D341Med (cell line): ENCODE results near the gene FHOD3.

Source experiments
- DNase-seq: peaks from one replicate; pipeline ENCODE4 v3.0.0; 2012; ENCODE audit warnings: low spot score

FHOD3 gene

DNA sequence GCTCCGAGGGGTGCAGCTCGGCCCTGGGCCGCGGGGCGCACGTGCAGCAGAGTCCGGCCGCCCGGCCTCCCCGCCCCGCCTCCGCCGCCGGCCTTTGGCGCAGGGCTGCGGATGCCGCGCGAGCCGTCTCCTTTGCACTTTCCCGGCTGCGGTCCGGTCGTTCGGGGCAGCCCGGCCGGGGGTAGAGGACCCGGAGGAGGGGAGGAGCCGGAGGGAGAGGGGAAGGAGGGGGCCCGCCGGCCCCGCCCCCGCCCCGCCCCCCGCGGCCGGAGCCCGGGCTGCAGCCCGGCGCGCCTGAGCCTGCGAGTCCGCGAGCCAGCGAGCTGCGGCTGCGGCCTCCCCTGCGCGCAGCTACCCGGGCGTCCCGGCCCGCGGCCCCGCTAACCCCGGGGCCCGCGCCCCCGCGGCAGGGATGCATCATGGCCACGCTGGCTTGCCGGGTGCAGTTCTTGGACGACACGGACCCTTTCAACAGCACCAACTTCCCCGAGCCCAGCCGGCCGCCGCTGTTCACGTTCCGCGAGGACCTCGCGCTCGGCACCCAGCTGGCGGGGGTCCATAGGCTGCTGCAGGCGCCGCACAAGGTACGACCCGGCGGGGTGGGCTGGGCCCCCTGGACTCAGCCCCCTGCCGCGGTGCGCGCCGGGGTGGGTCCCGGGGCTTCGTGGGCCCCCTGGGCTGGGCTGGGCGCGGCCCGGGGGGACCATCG, at the start of gene FHOD3:
FHOD3 (plus strand) TSS at position 297 of the 709 bp plus-strand sequence; CDS start at position 420, 123 bp downstream.
- DNase-seq = peak; percentile 94

DNA sequence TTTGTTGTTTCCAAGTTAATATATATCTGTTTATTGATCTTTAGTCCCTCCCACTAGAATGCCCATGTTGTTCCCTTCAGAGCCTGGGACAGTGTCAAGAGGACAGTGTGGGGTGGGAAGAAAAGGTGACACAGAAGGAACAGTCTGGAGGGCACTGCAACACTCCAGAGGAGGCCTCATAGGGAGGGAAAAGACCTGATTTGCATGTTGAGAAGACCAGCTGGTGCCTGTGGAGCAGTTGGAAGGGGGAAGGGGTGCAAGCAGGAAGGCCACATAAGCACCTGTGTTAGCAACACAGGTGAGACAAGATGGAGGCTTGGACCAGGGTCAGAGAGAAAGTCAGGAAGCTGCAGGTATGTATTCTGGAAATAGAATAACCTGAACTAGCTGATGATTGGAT, 48.1 kb upstream of the FHOD3 start:
- DNase-seq = no peak

DNA sequence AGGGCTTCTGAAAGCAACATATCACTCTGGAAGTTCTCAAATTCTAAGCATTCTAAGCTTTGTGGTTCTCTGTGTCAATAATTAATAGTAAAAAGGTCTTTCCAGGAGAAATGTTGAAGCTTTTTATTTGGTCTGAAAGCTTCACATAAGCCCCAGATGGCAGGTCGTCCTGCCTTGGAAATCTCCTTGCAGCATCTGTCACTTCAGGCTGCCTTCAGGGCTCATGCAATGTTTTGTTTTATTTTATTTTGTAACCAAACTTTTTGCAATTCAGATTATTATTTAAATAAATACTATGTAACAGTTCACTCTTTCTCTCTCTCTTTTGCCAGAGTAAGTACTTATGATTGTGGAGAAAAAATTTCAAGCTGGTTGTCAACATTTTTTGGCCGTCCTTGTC, 46.7 kb upstream of the FHOD3 start:
- DNase-seq = no peak

DNA sequence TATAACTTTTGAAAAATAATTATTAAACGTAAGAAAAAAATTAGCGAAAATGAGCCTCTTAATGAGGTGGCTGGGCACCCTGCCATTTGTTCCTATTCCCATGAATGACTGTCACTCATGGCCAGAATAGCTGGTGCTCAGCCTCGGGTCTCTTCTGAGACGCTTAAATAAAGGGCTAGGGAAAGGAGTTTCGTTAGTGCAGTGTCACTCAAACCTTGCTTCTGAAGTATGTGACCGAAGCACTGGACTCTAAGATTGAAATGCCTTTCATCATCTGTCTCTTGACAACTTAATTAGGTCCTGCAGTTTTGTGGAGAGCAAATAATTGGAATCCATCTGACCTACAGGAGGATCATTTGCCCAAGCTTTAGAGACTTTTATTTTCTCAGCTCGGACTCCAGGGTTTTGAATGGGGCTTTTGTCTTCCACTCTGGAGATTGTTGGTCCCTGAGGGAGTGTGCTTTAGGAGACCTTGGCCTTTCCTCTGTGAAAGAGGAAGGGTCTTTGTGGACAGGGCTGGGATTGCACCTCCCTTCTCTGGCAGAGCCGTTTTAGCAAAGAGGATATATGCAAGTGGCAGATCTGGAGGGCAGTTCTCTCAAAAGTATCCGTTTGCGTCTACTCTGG, 42.3 kb upstream of the FHOD3 start:
- no peak for DNase-seq

DNA sequence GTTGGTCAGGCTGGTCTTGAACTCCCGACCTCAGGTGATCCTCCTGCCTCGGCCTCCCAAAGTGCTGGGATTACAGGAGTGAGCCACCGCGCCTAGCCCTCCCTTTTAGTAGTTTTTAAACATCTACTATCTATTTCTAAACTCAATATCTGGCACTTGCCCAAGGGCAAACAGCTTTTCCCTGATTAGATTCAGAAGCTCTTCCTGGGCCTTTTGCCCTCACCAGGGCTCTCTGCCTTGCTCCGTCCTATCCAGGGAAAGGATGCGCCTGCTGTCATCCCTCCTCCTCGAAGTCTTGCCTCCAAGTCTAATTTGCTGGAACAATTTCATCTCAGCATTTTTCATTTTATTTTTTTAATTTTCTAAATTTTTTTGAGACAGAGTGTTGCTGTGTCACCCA, 41.4 kb upstream of the FHOD3 start:
- no peak for DNase-seq

DNA sequence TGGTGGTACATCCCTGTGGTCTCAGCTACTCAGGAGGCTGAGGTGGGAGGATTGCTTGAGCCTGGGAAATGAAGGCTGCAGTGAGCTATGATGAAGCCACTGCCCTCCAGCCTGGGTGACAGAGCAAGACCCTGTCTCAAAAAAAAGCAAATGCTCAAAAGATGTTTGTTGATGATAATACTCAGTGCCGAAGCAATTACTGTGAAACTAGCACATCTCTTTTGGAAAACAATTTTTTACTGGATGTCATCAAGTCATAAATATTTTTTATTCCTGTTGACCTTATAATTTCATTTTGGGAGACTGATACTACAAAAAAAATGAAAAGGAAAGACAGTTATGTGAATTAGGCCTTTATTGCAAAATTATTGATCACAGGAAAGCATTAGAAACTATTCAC, 34.5 kb upstream of the FHOD3 start:
- DNase-seq = no peak

DNA sequence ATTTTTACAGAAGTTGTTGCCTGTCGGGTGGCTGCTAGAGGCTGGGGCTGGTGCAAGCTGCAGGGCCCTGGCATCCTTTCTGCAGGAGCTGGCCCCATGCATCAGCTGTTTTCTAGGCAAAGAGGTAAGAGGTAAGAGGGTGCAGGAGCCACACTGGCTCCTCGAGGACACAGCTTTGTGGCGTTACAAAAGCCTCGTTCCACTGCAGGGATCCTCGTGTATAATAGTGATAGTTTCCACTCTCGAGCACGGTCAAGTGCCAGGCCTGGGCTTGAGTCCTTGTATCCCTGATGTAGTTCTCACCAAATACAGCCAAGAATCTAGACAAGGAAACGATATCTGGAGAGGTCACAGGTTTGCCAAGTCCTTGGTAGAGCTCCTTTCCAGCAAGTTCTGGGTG, 33.2 kb upstream of the FHOD3 start:
- DNase-seq = no peak

DNA sequence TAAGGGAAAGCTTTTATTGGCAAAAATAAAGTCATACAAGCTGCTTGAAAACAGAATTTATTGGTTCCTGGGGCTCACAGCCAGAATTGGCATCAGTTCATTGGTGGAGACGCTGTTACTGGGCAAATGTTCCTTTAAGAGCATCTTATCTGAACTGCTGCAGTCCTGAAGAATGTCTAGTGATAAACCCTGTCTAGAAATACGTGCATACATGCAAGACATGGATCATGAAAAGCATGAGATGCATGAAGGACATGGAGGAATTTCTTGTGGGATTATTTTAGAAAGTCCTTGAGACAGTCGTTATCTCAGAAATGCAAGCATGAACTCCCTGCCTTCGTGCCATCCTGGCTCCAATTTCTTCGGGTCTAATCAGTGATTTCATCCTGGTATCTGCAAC, 32.5 kb upstream of the FHOD3 start:
- no peak for DNase-seq

DNA sequence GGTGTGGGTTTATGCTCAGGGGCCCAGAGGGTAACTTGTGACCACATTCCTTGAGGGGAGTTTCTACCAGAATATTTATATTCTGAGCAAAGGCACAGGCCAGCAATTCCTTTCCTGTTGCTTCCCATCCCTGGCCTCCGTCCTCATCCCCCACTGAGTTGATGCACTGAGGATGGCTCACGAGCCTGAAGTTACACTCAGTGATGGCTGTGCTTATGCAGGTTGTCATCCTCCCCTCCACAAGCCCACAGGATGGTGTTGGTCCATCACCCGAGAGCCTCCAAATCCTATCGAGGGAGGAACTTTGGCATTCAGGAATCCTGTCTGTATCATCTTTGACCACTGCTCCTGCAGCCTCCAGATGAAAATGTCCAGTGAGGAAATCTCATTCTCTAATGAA, 28.4 kb upstream of the FHOD3 start:
- DNase-seq = no peak

DNA sequence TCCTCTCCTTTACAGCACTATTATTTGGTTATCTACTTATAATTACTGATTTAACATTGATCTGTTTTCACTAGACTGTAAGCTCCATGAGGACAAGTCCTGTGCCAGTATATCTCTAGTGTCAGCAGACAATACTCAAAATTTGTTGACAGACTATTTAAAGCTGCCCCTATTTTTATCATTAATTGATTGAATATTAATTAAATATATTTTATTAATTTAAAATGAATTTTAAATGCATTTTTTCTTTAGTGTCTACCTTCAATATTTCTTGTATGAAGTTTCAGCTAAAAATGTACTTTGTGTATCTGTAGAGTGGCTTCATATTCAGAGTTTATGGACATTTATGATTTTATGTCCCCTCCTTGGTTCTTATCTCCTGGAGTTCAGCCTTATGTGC, 26.4 kb upstream of the FHOD3 start:
- no peak for DNase-seq

DNA sequence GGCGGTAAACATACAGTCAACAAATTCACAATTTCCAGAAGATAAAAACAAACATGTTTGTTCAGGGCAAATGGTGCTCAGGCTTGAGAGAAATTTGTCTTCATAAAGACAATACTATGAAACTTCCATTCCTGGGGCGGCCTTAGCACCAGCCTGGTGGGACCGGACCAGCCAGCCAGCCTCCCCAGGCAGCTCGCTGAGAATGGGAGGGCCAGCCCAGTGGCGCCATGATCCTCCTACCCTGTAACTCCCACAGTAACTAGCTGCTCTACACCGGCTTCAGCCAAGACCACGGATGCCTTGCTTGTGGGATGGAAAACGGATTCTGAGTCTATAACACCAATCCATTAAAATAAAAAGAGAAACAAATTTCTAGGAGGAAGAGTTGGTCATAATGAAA, 24.2 kb upstream of the FHOD3 start:
- no peak for DNase-seq

DNA sequence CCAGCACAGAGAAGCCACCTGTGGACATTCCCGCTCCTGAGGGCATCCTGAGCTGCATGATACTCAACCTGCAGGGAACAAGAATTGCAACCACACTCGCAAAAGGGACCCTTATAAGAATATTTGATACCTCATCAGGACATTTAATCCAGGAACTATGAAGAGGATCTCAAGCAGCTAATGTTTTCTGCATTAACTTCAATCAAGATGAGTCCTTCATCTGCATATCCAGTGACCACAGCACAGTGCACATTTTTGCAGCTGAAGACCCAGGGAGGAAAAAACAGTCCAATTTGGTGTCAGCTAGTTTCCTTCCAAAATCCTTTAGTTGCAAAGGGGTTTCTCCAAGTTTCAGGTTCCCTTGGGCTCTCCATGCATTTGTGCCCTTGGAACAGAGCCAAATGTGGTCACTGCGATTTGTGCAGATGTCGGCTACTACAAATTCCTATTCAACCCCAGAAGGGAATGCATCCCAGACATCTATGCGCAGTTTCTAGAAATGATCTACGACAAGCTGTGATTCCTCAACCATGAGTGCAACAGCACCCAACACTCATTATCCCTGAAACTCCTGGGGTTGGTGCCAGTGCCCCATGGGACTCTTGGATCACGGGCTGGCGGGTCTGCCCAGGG, 23.3 kb upstream of the FHOD3 start:
- no peak for DNase-seq

DNA sequence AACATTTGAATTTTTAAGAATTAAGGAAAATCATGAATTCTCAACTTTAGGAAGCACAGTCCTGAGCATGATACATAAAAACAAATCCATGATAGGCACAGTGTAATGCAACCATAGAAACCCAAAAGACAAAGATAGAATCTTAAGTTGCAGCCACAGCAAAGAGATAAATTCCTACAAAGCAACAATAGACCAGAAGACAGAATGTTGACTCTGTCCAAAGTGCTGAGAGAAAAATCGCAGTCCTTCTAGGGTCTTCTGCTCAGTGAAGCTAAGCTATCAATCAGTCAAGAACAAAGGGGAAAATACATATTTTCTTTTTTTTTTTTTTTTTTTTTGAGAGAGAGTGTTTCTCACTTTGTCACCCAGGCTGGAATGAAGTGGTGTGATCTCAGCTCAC, 22.0 kb upstream of the FHOD3 start:
- DNase-seq = no peak

DNA sequence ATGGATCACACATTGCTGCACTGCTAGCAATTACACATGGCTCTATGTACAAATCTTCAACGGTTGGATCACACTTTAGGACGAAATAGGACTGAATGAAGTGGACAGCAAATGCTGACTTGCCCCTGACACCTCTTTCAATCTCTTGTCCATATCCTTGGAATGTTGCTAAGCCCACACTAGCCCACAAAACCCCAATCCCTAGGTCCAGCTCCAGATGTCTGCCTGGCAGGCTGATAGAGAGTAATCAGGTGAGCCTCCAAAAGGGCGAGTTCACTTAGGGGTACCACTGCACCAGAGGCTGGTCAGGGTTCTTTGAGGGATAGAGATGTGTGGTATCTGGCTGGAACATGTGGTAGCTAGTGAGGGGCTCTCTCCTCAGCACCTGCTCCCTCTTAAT, 18.5 kb upstream of the FHOD3 start:
- no peak for DNase-seq

DNA sequence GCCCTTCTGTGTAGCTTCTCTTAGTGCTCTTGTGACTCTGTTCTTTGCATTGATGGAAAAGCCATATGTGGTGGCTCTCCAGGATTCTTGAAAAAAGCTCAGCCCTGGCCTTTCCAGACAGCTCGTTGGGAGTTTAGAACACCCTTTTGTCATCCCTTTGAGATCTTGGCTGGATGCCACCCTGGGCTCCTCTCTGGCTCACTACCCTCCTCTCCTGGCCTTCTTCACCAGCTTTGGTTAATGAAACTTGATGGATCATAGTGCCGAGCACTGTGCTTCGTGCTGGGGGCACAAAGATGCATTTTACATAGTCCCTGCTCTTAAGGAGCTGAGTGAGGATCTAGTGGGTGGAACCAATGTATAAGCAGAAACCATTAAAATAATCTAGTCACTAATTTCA, 15.6 kb upstream of the FHOD3 start:
- DNase-seq = no peak

DNA sequence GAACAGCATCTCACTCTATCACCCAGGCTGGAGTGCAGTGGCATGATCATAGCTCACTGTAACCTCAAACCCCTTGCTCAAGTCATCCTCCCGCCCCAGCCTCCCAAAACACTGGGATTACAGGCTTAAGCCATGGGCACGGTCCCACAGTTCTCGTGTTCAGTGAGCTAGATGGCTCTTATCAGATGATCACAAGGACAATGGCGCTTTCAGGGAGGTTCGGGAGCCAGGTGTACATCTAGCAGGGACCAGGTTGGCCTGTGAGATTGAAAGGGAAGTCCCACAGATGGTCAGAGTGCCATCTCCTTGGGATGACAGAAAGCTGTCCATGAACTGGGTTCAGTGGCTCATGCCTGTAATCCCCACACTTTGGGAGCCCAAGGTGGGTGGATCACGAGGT, 14.1 kb upstream of the FHOD3 start:
- DNase-seq = no peak

DNA sequence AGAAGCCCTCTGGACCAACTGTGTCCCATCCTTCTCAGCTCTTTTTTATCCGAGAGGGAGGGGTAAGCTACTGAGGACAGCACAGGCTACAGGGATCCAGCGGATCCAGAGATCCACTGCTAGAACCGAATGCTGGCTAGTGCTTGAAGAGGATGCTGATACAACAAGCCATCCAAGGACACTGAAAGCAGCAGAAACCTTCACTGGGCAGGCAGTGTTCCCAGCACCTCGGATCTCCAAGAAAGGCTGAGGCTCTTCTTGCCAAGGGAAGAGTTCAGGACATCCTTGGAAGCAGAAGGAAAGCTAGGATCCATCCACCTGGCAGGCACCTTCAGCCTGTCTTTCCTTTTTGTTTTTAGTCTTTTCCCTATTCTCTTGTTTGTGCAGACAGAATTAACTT, 13.2 kb upstream of the FHOD3 start:
- no peak for DNase-seq

DNA sequence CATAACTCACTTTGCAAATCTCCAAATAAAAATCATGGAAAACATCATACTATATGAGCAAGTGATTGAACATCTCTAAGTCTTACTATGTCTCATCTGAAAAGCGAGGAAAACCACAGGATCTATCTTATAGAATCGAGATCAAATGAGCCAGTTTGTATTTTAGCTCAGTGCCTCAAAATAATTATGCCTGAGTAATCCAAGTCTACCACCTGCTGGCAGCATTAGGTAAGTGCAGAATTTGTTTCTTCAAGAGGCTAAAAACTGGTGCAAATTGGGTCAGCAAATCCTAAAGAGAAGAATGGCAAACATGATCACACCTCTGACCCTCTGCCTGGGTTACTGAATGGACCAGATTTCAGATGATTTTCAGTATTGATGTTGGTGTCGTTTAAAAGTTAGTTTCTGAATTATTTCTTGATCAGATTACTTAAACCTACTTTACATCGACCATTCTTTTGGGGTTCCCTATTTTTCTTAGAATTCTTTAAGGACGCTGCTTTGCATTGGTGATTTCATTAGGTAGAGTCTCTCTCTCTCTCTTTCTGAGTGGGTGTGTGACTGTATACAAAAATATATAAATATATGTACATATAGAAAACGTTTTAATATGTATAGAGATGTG, 12.7 kb upstream of the FHOD3 start:
- peak; percentile 73 for DNase-seq

DNA sequence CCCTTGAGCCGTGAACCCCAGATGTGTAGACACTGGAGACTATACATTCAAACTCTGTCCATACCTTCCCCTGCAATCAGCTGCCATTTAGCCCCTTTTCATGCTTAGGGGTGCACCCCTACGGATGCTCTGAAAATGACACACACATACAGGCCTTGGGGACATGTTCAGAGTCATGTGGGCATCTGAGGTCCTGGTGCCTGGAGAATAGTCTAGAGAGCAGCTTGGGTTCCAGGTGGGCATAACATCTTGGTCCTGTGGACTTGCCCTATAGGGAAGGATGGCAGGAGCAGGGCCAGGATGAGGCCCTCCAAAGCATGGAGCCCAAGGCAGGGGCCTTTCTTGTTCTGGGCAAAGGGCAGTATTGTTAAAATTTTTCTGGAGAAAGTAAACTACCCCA, 9.9 kb upstream of the FHOD3 start:
- DNase-seq = no peak

DNA sequence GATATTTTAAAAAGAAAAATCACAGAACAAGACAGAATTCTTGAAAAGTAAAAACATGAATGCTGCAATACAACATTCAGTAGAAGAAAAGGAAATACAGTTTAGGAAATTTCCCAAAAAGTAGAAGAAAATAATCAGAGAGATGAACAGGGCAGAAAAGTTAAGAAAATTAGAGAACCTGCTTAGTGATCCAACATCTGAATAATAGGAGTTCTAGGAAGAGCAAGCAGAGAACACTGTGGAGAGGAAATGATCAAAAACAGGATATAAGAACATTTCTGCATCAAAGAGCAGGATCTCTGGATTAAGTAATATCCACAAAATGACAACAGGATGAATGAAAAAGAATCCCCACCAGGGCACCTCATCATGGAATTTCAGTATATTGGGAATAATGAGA, 8.8 kb upstream of the FHOD3 start:
- DNase-seq = no peak

DNA sequence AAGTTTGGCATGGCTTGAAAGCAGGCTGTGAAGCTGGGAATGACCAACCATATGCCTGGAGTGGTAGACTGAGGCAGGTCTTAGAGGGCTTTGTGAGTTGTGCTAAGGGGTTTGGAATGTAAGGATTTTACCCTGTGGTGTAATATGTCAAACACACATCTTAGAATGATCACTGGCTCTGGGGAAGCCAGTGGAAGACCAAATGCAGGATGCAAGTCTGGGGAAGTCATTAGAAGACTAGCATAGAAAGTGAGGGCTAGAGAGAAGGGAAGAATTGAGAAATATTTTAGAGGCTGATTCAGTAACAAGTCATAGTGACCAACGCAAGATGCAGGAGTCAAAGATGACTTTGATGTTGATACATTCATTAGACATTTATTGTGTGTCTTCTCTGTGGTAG, 3.5 kb upstream of the FHOD3 start:
- no peak for DNase-seq

DNA sequence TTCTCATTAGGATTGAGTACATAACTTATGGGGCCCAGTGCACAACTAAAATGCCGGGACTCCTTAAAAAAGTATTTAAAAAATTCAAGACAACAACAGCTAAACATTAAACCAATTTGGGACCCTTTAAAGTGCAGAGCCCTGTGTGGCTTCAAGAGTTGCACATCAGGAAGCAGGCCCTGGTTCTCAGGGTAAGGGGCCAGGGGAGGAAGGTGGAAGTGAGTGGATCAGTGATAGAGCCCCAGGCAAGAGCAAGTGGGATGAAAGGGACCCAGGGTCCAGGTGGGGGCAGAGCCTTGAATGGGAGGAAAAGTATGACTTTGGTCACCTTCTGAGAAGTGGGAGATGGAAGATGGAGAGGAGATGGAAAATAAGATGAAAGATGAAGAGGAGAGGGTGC, 2.3 kb upstream of the FHOD3 start:
- no peak for DNase-seq

DNA sequence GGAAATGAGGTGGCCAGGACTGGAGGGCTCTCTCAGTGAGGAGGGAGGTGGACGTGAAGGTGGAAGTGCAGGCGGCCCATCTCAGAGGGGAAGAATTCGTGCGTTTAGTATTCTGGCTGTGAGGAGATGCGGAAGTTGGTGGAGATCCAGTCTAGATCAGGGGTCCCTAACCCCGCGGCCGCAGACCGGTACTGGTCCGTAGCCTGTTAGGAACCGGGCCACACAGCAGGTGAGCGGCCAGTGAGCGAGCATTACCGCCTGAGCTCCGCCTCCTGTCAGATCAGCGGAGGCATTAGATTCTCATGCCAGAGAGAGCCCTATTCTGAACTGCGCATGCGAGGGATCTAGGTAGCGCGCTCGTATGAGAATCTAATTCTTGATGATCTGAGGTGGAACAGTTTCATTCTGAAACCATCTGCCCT, 1.6 kb upstream of the FHOD3 start:
- no peak for DNase-seq
